GM18502 (cell line): ENCODE data around the gene SGF29.
"Not testable (repeated sequence)": the region's sequence is repeated elsewhere in the genome, so short reads cannot be mapped to it uniquely, and the experiment has no call there.

Experiments
- ATAC-seq: cut with Tn5 transposase; IDR thresholded peaks from one replicate; pipeline ENCODE4 v1.9.1; 2021; ENCODE audit warnings: mild to moderate bottlenecking; ENCODE audit not compliant: unreplicated experiment, poor library complexity

The SGF29 gene

DNA sequence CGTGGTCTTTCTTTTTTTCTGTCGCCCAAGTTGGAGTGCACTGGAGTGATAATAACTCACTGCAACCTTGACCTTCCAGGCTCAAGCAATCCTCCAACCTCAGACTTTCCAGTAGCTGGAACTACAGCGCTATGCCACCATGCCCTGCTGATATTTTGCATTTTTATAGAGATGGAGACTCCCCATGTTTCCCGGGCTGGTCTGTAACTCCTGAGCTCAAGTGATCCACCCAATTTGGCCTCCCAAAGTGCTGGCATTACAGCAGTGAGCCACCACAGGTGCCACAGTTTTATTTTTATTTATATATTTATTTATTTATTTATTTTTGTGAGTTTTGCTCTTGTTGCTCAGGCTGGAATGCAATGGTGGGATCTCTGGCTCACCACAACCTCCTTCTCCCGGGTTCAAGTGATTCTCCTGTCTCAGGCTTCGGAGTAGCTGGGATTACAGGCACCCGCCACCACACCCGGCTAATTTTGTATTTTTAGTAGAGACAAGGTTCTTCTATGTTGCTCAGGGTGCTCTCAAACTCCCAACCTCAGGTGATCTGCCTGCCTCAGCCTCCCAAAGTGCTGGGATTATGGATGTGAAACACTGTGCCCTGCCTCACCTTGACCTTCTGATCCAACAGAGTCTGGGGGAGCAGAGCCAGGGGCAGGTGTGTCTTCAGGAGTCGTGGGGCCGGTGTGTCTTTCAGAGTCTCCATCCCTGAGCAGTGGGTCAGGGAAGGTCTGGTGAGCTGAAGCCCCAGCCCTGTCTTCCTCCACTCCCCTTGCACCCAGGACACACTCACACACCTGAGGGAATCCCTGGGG, 54.2 kb downstream of the SGF29 start:
- ATAC-seq, result not testable (repeated sequence)

DNA sequence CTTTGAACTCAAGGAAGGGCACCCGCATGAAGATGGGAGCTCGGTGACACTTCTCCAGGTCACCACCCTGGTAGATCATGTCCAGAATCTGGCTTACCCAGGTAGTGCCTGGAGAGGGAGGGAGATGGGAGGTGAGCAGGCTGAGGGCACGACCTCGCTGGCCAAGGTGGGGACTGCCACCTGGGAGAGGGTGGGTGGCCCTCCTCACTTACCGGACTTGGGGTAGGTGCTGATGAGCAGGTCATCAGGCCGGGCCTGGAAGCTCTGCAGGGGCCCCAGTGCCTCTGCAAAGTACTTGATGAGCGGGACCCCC, 54.7 kb downstream of the SGF29 start:
- ATAC-seq, result not testable (repeated sequence)

- not testable (repeated sequence) for ATAC-seq
Measured at GRCh38 chr16:28608867-28609596, 55.3 kb downstream of the SGF29 start.

DNA sequence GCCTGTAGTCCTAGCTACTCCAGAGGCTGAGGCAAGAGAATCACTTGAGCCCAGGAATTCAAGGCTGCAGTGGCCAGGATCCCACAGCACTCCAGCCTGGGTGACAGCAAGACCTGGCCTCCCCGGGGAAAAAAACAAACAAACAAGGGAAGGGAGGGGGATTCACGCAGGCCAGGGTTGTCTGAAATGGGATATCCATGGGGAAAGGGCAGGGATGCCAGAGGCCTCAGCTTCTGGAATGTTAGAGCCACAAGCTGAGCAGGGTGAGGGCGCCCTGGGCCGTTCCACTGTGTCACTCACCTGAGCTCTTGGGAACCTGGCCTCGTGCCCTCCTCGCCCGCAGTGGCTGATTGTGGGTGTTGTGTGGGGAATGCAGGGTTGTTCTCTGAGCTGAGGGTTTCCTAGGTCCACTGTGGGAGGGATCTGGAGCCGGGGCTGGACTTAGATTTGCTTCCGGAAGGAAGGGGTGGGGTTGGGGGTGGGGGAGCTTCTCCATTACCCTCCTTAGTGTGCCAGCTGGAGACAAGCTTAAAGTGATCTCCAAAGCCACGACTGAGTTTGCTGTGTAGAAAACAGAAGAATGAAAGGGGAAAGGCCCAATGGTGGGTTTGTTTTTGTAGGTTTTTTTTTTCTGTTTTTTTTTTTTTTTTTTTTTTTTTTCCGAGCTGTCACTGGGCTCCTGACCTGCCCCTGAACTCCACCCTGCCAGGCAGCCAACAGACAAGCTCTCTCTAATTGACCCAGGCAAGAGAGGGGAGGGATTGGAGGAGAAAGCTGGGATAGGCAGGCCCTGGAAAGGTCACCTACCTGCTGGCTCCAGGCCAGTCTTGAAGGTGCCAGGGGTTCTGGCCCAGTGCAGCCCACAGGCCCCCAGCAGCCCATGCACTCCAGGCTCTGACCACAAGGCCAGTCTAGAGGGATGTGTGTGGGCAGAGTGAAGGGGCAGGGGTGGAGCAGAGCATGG, 56.2 kb downstream of the SGF29 start, which contains the start of gene SULT1A1:
TSS of gene SULT1A1 (minus strand) at position 414 of the 964 bp plus-strand sequence. CDS start 1,189 bp downstream, outside the sequence.
- ATAC-seq, result no peak

DNA sequence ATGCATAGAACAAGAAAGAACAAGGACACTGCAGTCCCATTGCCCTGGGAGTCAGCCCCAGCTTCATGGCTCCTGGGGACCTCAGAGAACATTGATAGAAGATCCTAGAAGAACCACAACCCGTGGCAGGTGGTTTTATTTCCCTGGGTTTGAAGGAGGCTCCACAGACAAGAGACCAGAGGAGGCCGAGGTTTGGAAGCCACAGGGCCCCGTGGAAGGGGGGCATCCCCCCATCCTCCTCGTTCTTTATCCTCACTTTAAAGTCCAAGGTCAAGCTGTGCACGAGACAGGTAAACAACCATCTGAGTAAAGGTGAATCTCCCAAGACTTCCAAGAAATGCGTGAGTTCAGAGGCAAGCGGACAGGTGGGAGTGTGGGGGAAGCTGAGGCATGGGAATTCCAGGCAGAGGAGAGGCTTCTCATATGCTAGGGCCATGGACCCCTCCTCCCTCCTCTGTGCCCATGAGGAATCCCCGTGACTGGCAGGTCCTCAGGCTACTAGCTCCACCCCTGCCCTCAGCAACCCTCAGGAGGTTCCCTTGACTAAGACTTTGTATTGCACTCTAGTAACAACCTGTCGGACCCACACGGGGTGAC, 57.0 kb downstream of the SGF29 start:
- no peak for ATAC-seq

GRCh38 chr16:28612359-28613280, 58.9 kb downstream of the SGF29 start:
- ATAC-seq, result peak; percentile 65

- not testable (repeated sequence) for ATAC-seq
Measured at GRCh38 chr16:28613912-28614311, 60.2 kb downstream of the SGF29 start.

DNA sequence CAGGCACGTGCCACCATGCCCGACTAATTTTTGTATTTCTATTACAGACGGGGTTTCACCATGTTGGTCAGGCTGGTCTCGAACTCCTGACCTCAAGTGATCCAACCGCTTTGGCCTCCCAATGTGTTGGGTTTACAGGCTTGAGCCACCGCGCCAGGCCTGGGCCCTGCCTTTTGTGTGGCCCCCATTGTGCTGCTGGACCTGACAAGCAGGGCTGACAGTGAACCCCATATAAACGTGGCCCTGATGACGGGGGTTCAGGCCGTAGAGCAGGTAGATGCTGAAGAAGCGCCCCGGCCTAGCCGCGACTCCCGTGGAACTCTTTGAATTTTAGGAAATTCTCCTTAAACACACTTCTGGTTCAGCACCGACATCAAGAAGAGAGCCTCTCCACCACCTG, 60.8 kb downstream of the SGF29 start:
- not testable (repeated sequence) for ATAC-seq

GRCh38 chr16:28615486-28616223, 61.9 kb downstream of the SGF29 start:
- not testable (repeated sequence) for ATAC-seq

DNA sequence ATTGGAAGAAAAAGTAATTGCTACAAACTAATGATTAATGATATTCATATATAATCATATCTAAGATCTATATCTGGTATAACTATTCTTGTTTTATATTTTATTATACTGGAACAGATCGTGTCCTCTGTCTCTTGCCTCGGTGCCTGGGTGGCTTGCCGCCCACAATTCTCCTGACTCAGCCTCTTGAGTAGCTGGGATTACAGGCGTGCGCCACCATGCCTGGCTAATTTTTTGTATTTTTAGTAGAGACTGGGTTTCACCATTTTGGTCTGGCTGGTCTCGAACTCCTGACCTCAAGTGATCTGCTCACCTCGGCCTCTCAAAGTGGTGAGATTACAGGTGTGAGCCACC, 62.5 kb downstream of the SGF29 start:
- ATAC-seq, result not testable (repeated sequence)

DNA sequence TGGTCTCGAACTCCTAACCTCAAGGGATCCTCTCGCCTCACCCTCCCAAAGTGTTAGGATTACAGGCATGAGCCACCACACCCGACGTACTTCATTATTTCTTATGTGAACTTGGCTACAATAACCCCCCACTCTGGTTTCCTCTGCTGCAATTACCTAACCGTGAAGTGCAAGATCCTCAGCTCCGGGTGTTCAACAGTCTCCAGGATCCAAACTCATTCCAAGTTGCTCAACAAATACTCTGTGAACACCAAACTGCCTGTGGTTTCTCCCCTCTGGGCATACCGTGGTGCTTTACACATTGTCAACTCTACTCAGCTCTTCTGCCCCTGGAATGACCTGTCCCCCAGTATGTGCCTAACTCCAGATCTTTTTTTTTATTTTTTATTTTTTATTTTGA, 62.9 kb downstream of the SGF29 start:
- no peak for ATAC-seq

DNA sequence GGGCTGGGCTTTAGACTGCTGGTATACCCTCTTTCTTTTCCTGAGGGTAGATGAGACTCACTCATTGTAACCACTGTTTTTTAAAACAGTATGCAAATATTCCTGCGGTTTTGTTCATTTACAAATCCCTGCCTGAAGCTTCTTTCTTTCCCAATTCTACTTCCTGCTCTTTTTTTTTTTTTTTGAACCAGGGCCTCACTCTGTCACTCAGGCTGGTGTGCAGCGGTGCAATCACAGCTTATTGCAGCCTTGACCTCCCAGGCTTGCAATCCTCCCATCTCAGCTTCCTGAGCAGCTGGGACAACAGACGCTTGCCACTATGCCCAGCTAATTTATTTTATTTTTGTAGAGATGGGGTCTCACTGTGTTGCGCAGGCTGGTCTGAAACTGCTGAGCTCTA, 64.2 kb downstream of the SGF29 start:
- no peak for ATAC-seq

DNA sequence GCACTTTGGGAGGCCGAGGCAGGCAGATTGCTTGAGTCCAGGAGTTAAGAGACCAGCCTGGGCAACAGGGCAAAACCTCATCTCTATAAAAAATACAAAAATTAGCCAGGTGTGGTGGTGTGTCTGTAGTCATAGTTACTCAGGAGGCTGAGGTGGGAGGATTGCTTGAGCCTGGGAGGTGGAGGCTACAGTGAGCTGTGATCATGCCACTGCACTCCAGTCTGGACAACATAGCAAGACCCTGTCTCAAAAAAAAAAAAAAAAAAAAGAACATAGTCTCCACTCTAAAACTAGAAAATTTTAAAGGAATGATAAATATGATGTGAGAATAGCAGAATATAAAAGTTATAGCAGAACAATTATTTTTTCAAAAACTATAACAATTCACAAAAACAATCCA, 66.6 kb downstream of the SGF29 start:
- ATAC-seq, result not testable (repeated sequence)

DNA sequence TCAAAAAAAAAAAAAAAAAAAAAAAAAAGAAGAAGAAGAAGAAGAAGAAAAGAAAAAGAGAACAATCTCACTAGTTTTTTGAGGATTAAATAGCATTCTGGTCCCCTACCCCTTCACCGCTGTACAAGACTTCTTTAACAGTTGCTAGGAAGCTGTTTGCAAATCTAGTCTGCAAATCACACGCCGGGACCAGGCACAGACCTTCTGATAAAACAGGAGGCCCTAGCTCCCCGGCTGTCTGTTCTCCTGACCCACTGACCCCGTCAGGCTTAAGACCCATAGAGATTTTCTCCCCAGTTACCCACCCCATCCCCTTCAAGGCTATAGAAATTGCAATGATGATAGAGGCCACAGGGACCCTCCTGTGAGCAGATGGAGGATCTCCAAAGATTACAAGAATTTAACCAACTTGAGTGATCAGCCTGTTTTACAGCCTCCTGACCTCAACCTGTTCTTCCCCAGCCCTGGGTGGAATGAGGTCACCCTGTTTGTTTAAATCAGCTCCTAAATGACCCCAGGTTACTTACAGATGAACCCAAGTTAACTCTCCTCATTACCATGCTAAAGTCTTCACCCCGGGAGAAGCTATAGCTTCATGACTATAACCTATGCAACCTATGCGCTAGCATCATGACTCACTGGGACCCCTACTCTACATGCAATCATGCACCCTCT, 67.9 kb downstream of the SGF29 start:
- no peak for ATAC-seq

GRCh38 chr16:28622532-28623171, 68.9 kb downstream of the SGF29 start:
- not testable (repeated sequence) for ATAC-seq

DNA sequence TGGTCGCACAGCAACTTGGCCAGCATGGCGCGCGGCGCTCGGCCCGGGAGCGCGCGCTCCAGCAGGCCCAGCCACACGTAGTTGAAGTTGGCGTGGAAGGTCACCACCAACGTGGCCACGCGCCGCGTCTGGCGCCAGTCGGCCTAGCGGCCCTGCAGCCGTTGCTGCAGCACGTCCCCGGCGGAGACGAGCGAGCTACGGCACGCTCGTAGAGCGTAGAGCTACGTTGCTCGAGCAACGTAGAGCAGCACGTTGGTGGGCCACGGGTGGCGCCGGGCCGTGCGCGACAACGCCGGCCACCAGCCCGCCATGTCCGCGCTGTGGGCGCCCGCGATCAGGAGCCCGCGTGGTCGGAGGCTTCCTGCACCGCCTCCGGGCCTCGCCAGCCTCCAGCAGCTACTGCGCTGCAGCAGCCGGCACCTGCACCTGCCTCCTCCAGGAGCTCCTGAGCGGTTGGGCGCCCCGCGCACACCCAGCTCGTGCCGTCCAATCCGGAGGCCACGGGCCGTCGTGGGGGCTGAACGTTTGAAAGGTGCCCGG, 69.5 kb downstream of the SGF29 start:
- ATAC-seq, result no peak

- ATAC-seq, result not testable (repeated sequence)
Measured at GRCh38 chr16:28630905-28631304, 77.2 kb downstream of the SGF29 start.
